HepG2 (cell line): Measurements from ENCODE around the gene NDRG3. TPM values are rescaled to one million over a fixed set of nuclear protein-coding genes. Genes with fewer than 3 reads are reported as not detected.

Experiments used
- ATF7 ChIP-seq, 2 experiments: fragments of 450-650 bp in 1 of 2; sonication (generic) in 1 of 2; formaldehyde crosslinking in 1 of 2; IDR thresholded peaks; 2 replicates each; pipeline versions ENCODE4 v1.4.0 to v1.6.1; 2016 to 2020; ENCODE audit warnings: antibody characterized with exemption in 1 of 2, mild to moderate bottlenecking in 1 of 2, missing genetic modification reagents in 1 of 2
- E2F1 ChIP-seq: sonication (generic); formaldehyde crosslinking; IDR thresholded peaks from 2 replicates; pipeline ENCODE4 v1.5.0; 2020; ENCODE audit warnings: missing genetic modification reagents
- HINFP ChIP-seq: sonication (generic); formaldehyde crosslinking; IDR thresholded peaks from 2 replicates; pipeline ENCODE4 v1.4.0; 2020; ENCODE audit warnings: low read depth, mild to moderate bottlenecking, missing genetic modification reagents
- HOXA7 ChIP-seq: sonication (generic); formaldehyde crosslinking; IDR thresholded peaks from 2 replicates; pipeline ENCODE4 v1.8.1; 2022; ENCODE audit warnings: mild to moderate bottlenecking, missing genetic modification reagents, moderate library complexity
- MAFK ChIP-seq, 2 experiments: IDR thresholded peaks in 1 of 2; conservative IDR thresholded peaks in 1 of 2; 2 replicates each; pipeline ENCODE4 v1.6.1; 2011; ENCODE audit warnings: improper control_type of control experiment in 2 of 2, low read length in 2 of 2
- TGIF2 ChIP-seq: IDR thresholded peaks from 2 replicates; pipeline ENCODE4 v1.6.1; 2016; ENCODE audit warnings: control low read depth, missing compliant biosample characterization
- THAP7 ChIP-seq: sonication (generic); formaldehyde crosslinking; IDR thresholded peaks from 2 replicates; pipeline ENCODE4 v1.8.1; 2023; ENCODE audit warnings: mild to moderate bottlenecking, missing genetic modification reagents
- ZBTB8A ChIP-seq: sonication (generic); formaldehyde crosslinking; IDR thresholded peaks from 2 replicates; pipeline ENCODE4 v1.4.0; 2020; ENCODE audit warnings: mild to moderate bottlenecking, low read depth, missing genetic modification reagents, borderline replicate concordance
- ZHX2 ChIP-seq, 2 experiments: sonication (generic) in 1 of 2; formaldehyde crosslinking in 1 of 2; IDR thresholded peaks; 2 replicates each; pipeline versions ENCODE4 v1.6.1 to v1.9.0; 2014 to 2022; ENCODE audit warnings: antibody characterized with exemption in 1 of 2, borderline replicate concordance in 1 of 2, inconsistent platforms in 1 of 2, low read depth in 1 of 2, missing genetic modification reagents in 1 of 2
- ZNF317 ChIP-seq: sonication (generic); formaldehyde crosslinking; IDR thresholded peaks from 2 replicates; pipeline ENCODE4 v1.5.0; 2020; ENCODE audit warnings: mild to moderate bottlenecking, missing genetic modification reagents
- ZNF644 ChIP-seq: IDR thresholded peaks from 2 replicates; pipeline ENCODE4 v1.6.1; 2016; ENCODE audit warnings: low read depth
- ZNF678 ChIP-seq: sonication (generic); formaldehyde crosslinking; IDR thresholded peaks from 2 replicates; pipeline ENCODE4 v1.4.0; 2020; ENCODE audit warnings: mild to moderate bottlenecking, missing genetic modification reagents
- ZNF691 ChIP-seq: sonication (generic); formaldehyde crosslinking; IDR thresholded peaks from 2 replicates; pipeline ENCODE4 v1.4.0; 2020; ENCODE audit warnings: missing genetic modification reagents, low read depth, mild to moderate bottlenecking, borderline replicate concordance
- ZNF740 ChIP-seq: sonication (generic); formaldehyde crosslinking; IDR thresholded peaks from 2 replicates; pipeline ENCODE4 v1.4.0; 2020; ENCODE audit warnings: missing genetic modification reagents
- ZNF788 ChIP-seq: sonication (generic); formaldehyde crosslinking; IDR thresholded peaks from 2 replicates; pipeline ENCODE4 v1.5.0; 2020; ENCODE audit warnings: mild to moderate bottlenecking, missing genetic modification reagents, borderline replicate concordance
- ZNF83 ChIP-seq: sonication (generic); formaldehyde crosslinking; IDR thresholded peaks from 2 replicates; pipeline ENCODE4 v1.4.0; 2020; ENCODE audit warnings: missing genetic modification reagents, mild to moderate bottlenecking, borderline replicate concordance
- polyA plus RNA-seq, 8 experiments: library from polyadenylated mRNA; depleted of rRNA in 3 of 8; stranded (reverse) in 7 of 8; unstranded in 1 of 8; fragments of >200 nt; fragmentation: Illumina TruSeq in 4 of 8; extraction: Trizol in 4 of 8; gene quantifications; 2 replicates each; pipeline versions ENCODE4 v1.2.1 to v1.2.3, GENCODE V29; 2011 to 2016; ENCODE audit warnings: low read depth in 4 of 8, missing spikeins in 1 of 8, mixed read lengths in 1 of 8; ENCODE audit not compliant: insufficient read depth in 1 of 8
- total RNA-seq, 5 experiments: library from RNA; depleted of rRNA; stranded (reverse); fragments of >200 nt; fragmentation: Illumina TruSeq; extraction: Trizol; gene quantifications; 2 replicates each; pipeline ENCODE4 v1.2.3, GENCODE V29; 2016; ENCODE audit warnings: low read depth in 1 of 5

NDRG3 gene
- total and polyA plus RNA-seq, 2 of the 13 experiments (the other 11 are each of a cell fraction or from before 2014, with no cell fraction given): 36.0 to 40.5 TPM

- TF ChIP-seq HOXA7 (no peak), E2F1 (CRISPR knock-in tag) (no peak), ZNF83 (CRISPR knock-in tag) (no peak), ATF7 (IDR thresholded peaks at IDR 0.05) (no peak), ATF7 (CRISPR knock-in tag; IDR thresholded peaks at IDR 0.05) (no peak; the same call in 1 of the 2 replicates), MAFK (conservative IDR thresholded peaks at IDR 0.05 in 1 of 2, IDR thresholded peaks at IDR 0.05 in 1 of 2; ENCODE audit: low read length in 2 of 2) (no peak), HINFP (no peak), ZNF317 (no peak), ZBTB8A (no peak), THAP7 (CRISPR knock-in tag) (no peak), ZNF788 (no peak), ZHX2 (IDR thresholded peaks at IDR 0.05; ENCODE audit: low read depth) (no peak), ZHX2 (CRISPR knock-in tag; IDR thresholded peaks at IDR 0.05; ENCODE audit: borderline replicate concordance) (no peak), ZNF740 (CRISPR knock-in tag) (no peak), ZNF691 (no peak), ZNF678 (no peak), ZNF644 (no peak), TGIF2 (CRISPR knock-in tag) (no peak)
Measured at GRCh38 chr20:36624068-36624943, 121.6 kb downstream of the NDRG3 start (continued).
